Ovary (tissue), 9 donors: ENCODE data around the gene WASF2. TPM values are rescaled to one million over a fixed set of nuclear protein-coding genes. Genes with fewer than 3 reads are reported as not detected.

ENCODE experiments used
- DNase-seq, 5 donors: peaks; one replicate each; pipeline ENCODE4 v3.0.0-alpha.2; 2019 to 2020
- H3K27ac ChIP-seq, 2 donors: fragments of 200-600 bp; one replicate each; pipeline versions ENCODE4 v1.5.1 to v1.8.0; 2019 to 2022
- H3K27me3 ChIP-seq: fragments of 200-600 bp; one replicate; pipeline ENCODE4 v1.8.0; 2022
- H3K36me3 ChIP-seq: fragments of 200-600 bp; sonication (generic); one replicate; pipeline ENCODE4 v1.5.1; 2019
- H3K4me1 ChIP-seq: one replicate; pipeline ENCODE4 v1.8.1; 2013; ENCODE audit warnings: mild to moderate bottlenecking, moderate library complexity; ENCODE audit not compliant: insufficient read depth
- H3K4me3 ChIP-seq: fragments of 200-600 bp; sonication (generic); one replicate; pipeline ENCODE4 v1.5.1; 2017
- H3K9me3 ChIP-seq, 2 donors: fragments of 200-600 bp in 1 of 2; sonication (generic) in 1 of 2; one replicate each; pipeline versions ENCODE4 v1.5.1 to v1.8.1; 2013 to 2019; ENCODE audit warnings: mild to moderate bottlenecking in 1 of 2, moderate library complexity in 1 of 2
- CTCF ChIP-seq, 3 donors: fragments of 450-650 bp in 2 of 3; fragments of 200-600 bp in 1 of 3; IDR thresholded peaks; one replicate each; pipeline versions ENCODE4 v1.5.1 to v1.8.0; 2016 to 2022; ENCODE audit warnings: antibody characterized with exemption in 3 of 3, mild to moderate bottlenecking in 1 of 3
- EP300 ChIP-seq: sonication (generic); formaldehyde crosslinking; IDR thresholded peaks from one replicate; pipeline ENCODE4 v1.6.1; 2017; ENCODE audit warnings: antibody characterized with exemption
- POLR2A ChIP-seq: fragments of 450-650 bp; IDR thresholded peaks from one replicate; pipeline ENCODE4 v1.6.1; 2017; ENCODE audit warnings: antibody characterized with exemption, mild to moderate bottlenecking, moderate library complexity
- WGBS, 3 donors: extraction: QIAGEN DNeasy Blood & Tissue Kit in 1 of 3; methylation state at CpG; one replicate each; pipeline versions ENCODE4 v1.1.5 to v1.1.7; 2013 to 2017; 5-methylcytosine and 5-hydroxymethylcytosine counted together
- intact Hi-C, 4 donors: fragments of 100-400 bp; cut with DNase I; formaldehyde crosslinking; loops; one replicate each; pipeline versions ENCODE4 v1.11.0 to v1.15.1; 2022 to 2023
- polyA plus RNA-seq, 2 donors: library from polyadenylated mRNA; stranded (reverse); fragments of 200-250 nt in 1 of 2; fragments of 350-450 nt in 1 of 2; fragmentation: Illumina TruSeq in 1 of 2; extraction: RNeasy Lipid Tissue Mini Kit (QIAGEN cat#74804) in 1 of 2; gene quantifications; one replicate each; pipeline ENCODE4 v1.2.3, GENCODE V29; 2013 to 2014
- total RNA-seq, 7 donors: library from RNA; depleted of rRNA in 2 of 7; stranded (reverse); fragments of >200 nt in 2 of 7; fragmentation: NEBNext Ultra II Directional in 3 of 7; extraction: Animal tissue kit (Norgen Biotek cat#: 25700) in 3 of 7; gene quantifications; one replicate each; pipeline versions ENCODE4 v1.1.0 to v1.2.4, GENCODE V29; 2016 to 2023
- donor health status: DM: no; HTN: no; CAD: no; lungs with moderate emphysema.
- donor health status: DM: no; HTN: no; CAD: no.
- donor health status: Bipolar disorder and iron deficiency.
- donor health status: DM: yes; HTN: yes; CAD: no.
- donor health status: DM: no; HTN: no; CAD: no.
- donor health status: DM: yes; HTN: yes; CAD: no.

The WASF2 gene
- total and polyA plus RNA-seq, 9 donors = 28.0 to 233 (median 153) TPM

- Histone ChIP-seq H3K9me3 (no peaks in the 10 kb centered on the region), H3K36me3 (no peaks in the 10 kb centered on the region), H3K4me1 (no peaks in the 10 kb centered on the region), H3K27me3 (no peaks in the 10 kb centered on the region), H3K4me3 (no peak overlapping the region), H3K27ac (no peak overlapping the region)
- WGBS, 3 donors = 67 to 72% (median 67%) methylated on average over 19 of the region's 19 CpGs
- no peak for DNase-seq
- intact Hi-C loops = no loop called here
- no peak for TF ChIP-seq CTCF (IDR thresholded peaks at IDR 0.05)
Measured at GRCh38 chr1:27372022-27372807, 117.8 kb downstream of the WASF2 start.

- intact Hi-C loops = no loop called here
- no peak overlapping the region for H3K27ac ChIP-seq
- H3K27me3 ChIP-seq = no peaks in the 10 kb centered on the region
- peaks cover 7% of the 10 kb centered on the region for H3K4me1 ChIP-seq
- no peak for DNase-seq
- TF ChIP-seq CTCF (IDR thresholded peaks at IDR 0.05) = no peak
- no peak for TF ChIP-seq EP300
- TF ChIP-seq POLR2A = no peak
- no peaks in the 10 kb centered on the region for H3K36me3 ChIP-seq
- no peak overlapping the region for H3K4me3 ChIP-seq
- no peaks in the 10 kb centered on the region for H3K9me3 ChIP-seq
- WGBS, 3 donors = 72 to 78% (median 78%) methylated on average over 13 of the region's 13 CpGs
Measured at GRCh38 chr1:27368869-27369582, 120.9 kb downstream of the WASF2 start.

GRCh38 chr1:27367160-27367650 lies 122.8 kb downstream of the WASF2 start:
- peaks cover 7% of the 10 kb centered on the region for H3K4me1 ChIP-seq
- H3K4me3 ChIP-seq = peak overlapping the region; percentile 89
- no peaks in the 10 kb centered on the region for H3K9me3 ChIP-seq
- TF ChIP-seq EP300 (no peak), CTCF (IDR thresholded peaks at IDR 0.05) (no peak), POLR2A (no peak)
- 39 to 41% (median 40%) methylated on average over 8 of the region's 8 CpGs for WGBS, 3 donors
- intact Hi-C loops = no loop called here
- no peaks in the 10 kb centered on the region for H3K36me3 ChIP-seq
- H3K27ac ChIP-seq = peak overlapping the region in 1 of 2 donors; percentile 91
- no peak for DNase-seq
- H3K27me3 ChIP-seq = no peaks in the 10 kb centered on the region

- 0 to 1% (median 1%) methylated on average over 50 to 67 of the region's 67 CpGs for WGBS, 3 donors
Measured at GRCh38 chr1:27366411-27367159, 123.4 kb downstream of the WASF2 start, which contains the start of gene MAP3K6. Gene MAP3K6, minus strand, starts transcription at chr1:27366961. Its CDS starts 364 bp downstream, at chr1:27366597.

More at GRCh38 chr1:27366411-27367159, 123.4 kb downstream of the WASF2 start, which contains the start of gene MAP3K6:
- no peaks in the 10 kb centered on the region for H3K36me3 ChIP-seq
- TF ChIP-seq POLR2A (peak; percentile 69), EP300 (no peak), CTCF (IDR thresholded peaks at IDR 0.05) (peak in 2 of 3 donors; percentile 43 to 48)
- H3K27me3 ChIP-seq = no peaks in the 10 kb centered on the region
- H3K9me3 ChIP-seq = no peaks in the 10 kb centered on the region
- intact Hi-C loops = no loop called here
- peak within 1 kb of the TSS; percentile 86 to 91 for H3K27ac ChIP-seq
- peak within 1 kb of the TSS; percentile 89 for H3K4me3 ChIP-seq
- DNase-seq = peak; percentile 79 to 89 (median 84)
- H3K4me1 ChIP-seq = peaks cover 7% of the 10 kb centered on the region
